Neural progenitor cell (in vitro differentiated cells): ENCODE data around the gene MAP2K7.

Source experiments
- CTCF ChIP-seq: fragments of 200-600 bp; sonication (generic); IDR thresholded peaks from 2 replicates; pipeline ENCODE4 v1.5.1; 2017; ENCODE audit warnings: antibody characterized with exemption, mild to moderate bottlenecking
- EZH2 ChIP-seq: fragments of 200-600 bp; sonication (generic); IDR thresholded peaks from 2 replicates; pipeline ENCODE4 v1.6.1; 2017; ENCODE audit warnings: antibody characterized with exemption, mild to moderate bottlenecking, moderate library complexity
- EZH2phosphoT487 ChIP-seq: fragments of 200-600 bp; sonication (generic); IDR thresholded peaks from 2 replicates; pipeline ENCODE4 v1.6.1; 2017; ENCODE audit warnings: antibody characterized with exemption

GRCh38 chr19:7928741-7929701 lies 25.3 kb downstream of the MAP2K7 start:
- TF ChIP-seq CTCF (peak; percentile 53), EZH2 (no peak), EZH2phosphoT487 (no peak)
